HepG2 (cell line): ENCODE results near the gene CACNA1G. TPM values are rescaled to one million over a fixed set of nuclear protein-coding genes. Genes with fewer than 3 reads are reported as not detected.
A peak's percentile ranks its signal among the peaks of the same experiment; 100 is the strongest.

Source experiments
- ADNP ChIP-seq: sonication (generic); formaldehyde crosslinking; IDR thresholded peaks from 2 replicates; pipeline ENCODE4 v1.4.0; 2020; ENCODE audit warnings: missing genetic modification reagents
- ARNT ChIP-seq: fragments of 450-650 bp; IDR thresholded peaks from 2 replicates; pipeline ENCODE4 v1.6.1; 2017
- ASH2L ChIP-seq: fragments of 300-600, 200-600 bp; sonication (generic); IDR thresholded peaks from 2 replicates; pipeline ENCODE4 v1.7.0; 2017; ENCODE audit warnings: low read depth, mild to moderate bottlenecking, moderate library complexity, mixed read lengths, low read length; ENCODE audit not compliant: insufficient read length
- FOSL2 ChIP-seq: sonication (generic); formaldehyde crosslinking; IDR thresholded peaks from 2 replicates; pipeline ENCODE4 v1.4.0; 2020; ENCODE audit warnings: missing genetic modification reagents
- HMG20B ChIP-seq: conservative IDR thresholded peaks from 2 replicates; pipeline ENCODE4 v1.6.1; 2016; ENCODE audit warnings: missing genetic modification reagents, missing compliant biosample characterization
- ISX ChIP-seq: sonication (generic); formaldehyde crosslinking; conservative IDR thresholded peaks from 2 replicates; pipeline ENCODE4 v1.5.0; 2020; ENCODE audit warnings: missing genetic modification reagents
- KAT8 ChIP-seq: IDR thresholded peaks from 2 replicates; pipeline ENCODE4 v1.6.1; 2016; ENCODE audit warnings: missing genetic modification reagents, missing compliant biosample characterization
- MATR3 ChIP-seq: sonication (generic); formaldehyde crosslinking; IDR thresholded peaks from 2 replicates; pipeline ENCODE4 v1.4.0; 2020; ENCODE audit warnings: missing genetic modification reagents
- MED1 ChIP-seq: sonication (generic); formaldehyde crosslinking; IDR thresholded peaks from 2 replicates; pipeline ENCODE4 v1.4.0; 2020; ENCODE audit warnings: missing genetic modification reagents
- NFKB2 ChIP-seq: sonication (generic); formaldehyde crosslinking; IDR thresholded peaks from 2 replicates; pipeline ENCODE4 v1.4.0; 2020; ENCODE audit warnings: missing genetic modification reagents, borderline replicate concordance
- PHF21A ChIP-seq: sonication (generic); formaldehyde crosslinking; IDR thresholded peaks from 2 replicates; pipeline ENCODE4 v1.5.0; 2020; ENCODE audit warnings: mild to moderate bottlenecking, missing genetic modification reagents
- RFX1 ChIP-seq: fragments of 450-650 bp; IDR thresholded peaks from 2 replicates; pipeline ENCODE4 v1.6.1; 2017
- SMARCC2 ChIP-seq: fragments of 450-650 bp; IDR thresholded peaks from 2 replicates; pipeline ENCODE4 v1.6.1; 2017; ENCODE audit warnings: antibody characterized with exemption, mild to moderate bottlenecking
- SRSF4 ChIP-seq: fragments of 200-400 bp; formaldehyde crosslinking; IDR thresholded peaks from one replicate; pipeline ENCODE4 v1.6.1; 2018; ENCODE audit warnings: mild to moderate bottlenecking, low read depth, low read length, moderate library complexity; ENCODE audit not compliant: poor library complexity, severe bottlenecking
- TCF7L2 ChIP-seq: IDR thresholded peaks from 2 replicates; pipeline ENCODE4 v1.6.1; 2011; ENCODE audit warnings: mild to moderate bottlenecking, low read depth, low read length, moderate library complexity
- THAP11 ChIP-seq: IDR thresholded peaks from 2 replicates; pipeline ENCODE4 v1.6.1; 2016; ENCODE audit warnings: missing biosample characterization, missing genetic modification reagents
- ZFP90 ChIP-seq: sonication (generic); formaldehyde crosslinking; IDR thresholded peaks from 2 replicates; pipeline ENCODE4 v1.8.0; 2022; ENCODE audit warnings: missing genetic modification reagents, mild to moderate bottlenecking, inconsistent platforms, borderline replicate concordance
- ZKSCAN5 ChIP-seq: sonication (generic); formaldehyde crosslinking; IDR thresholded peaks from 2 replicates; pipeline ENCODE4 v1.5.1; 2020; ENCODE audit warnings: mild to moderate bottlenecking, missing genetic modification reagents
- ZNF138 ChIP-seq: sonication (generic); formaldehyde crosslinking; IDR thresholded peaks from 2 replicates; pipeline ENCODE4 v1.5.0; 2020; ENCODE audit warnings: mild to moderate bottlenecking, low read depth, missing genetic modification reagents
- ZNF557 ChIP-seq: sonication (generic); formaldehyde crosslinking; IDR thresholded peaks from 2 replicates; pipeline ENCODE4 v1.4.0; 2020; ENCODE audit warnings: missing genetic modification reagents
- ZNF580 ChIP-seq: IDR thresholded peaks from 2 replicates; pipeline ENCODE4 v1.6.1; 2016; ENCODE audit warnings: low read depth, borderline replicate concordance
- ZNF710 ChIP-seq: sonication (generic); formaldehyde crosslinking; IDR thresholded peaks from 2 replicates; pipeline ENCODE4 v1.5.0; 2020; ENCODE audit warnings: mild to moderate bottlenecking, missing genetic modification reagents, borderline replicate concordance
- ZNF770 ChIP-seq: sonication (generic); formaldehyde crosslinking; IDR thresholded peaks from 2 replicates; pipeline ENCODE4 v1.5.0; 2020; ENCODE audit warnings: mild to moderate bottlenecking, missing genetic modification reagents
- ZSCAN20 ChIP-seq: sonication (generic); formaldehyde crosslinking; IDR thresholded peaks from 2 replicates; pipeline ENCODE4 v1.4.0; 2020; ENCODE audit warnings: missing genetic modification reagents, mild to moderate bottlenecking, borderline replicate concordance
- ZSCAN5A ChIP-seq: sonication (generic); formaldehyde crosslinking; IDR thresholded peaks from 2 replicates; pipeline ENCODE4 v1.8.0; 2022; ENCODE audit warnings: mild to moderate bottlenecking, missing genetic modification reagents, borderline replicate concordance
- polyA plus RNA-seq, 8 experiments: library from polyadenylated mRNA; depleted of rRNA in 3 of 8; stranded (reverse) in 7 of 8; unstranded in 1 of 8; fragments of >200 nt; fragmentation: Illumina TruSeq in 4 of 8; extraction: Trizol in 4 of 8; gene quantifications; 2 replicates each; pipeline versions ENCODE4 v1.2.1 to v1.2.3, GENCODE V29; 2011 to 2016; ENCODE audit warnings: low read depth in 4 of 8, missing spikeins in 1 of 8, mixed read lengths in 1 of 8; ENCODE audit not compliant: insufficient read depth in 1 of 8
- total RNA-seq, 5 experiments: library from RNA; depleted of rRNA; stranded (reverse); fragments of >200 nt; fragmentation: Illumina TruSeq; extraction: Trizol; gene quantifications; 2 replicates each; pipeline ENCODE4 v1.2.3, GENCODE V29; 2016; ENCODE audit warnings: low read depth in 1 of 5

CACNA1G gene
- total and polyA plus RNA-seq, 2 of the 13 experiments (the other 11 are each of a cell fraction or from before 2014, with no cell fraction given): 0.02 TPM; not detected in 1

GRCh38 chr17:50640686-50641351 lies 80.3 kb downstream of the CACNA1G start (continued):
- TF ChIP-seq ZNF557 (CRISPR knock-in tag) (no peak), TCF7L2 (no peak), PHF21A (CRISPR knock-in tag) (peak; percentile 55; the same call in 1 of the 2 replicates), ISX (no peak), SMARCC2 (no peak), HMG20B (no peak), RFX1 (no peak), NFKB2 (CRISPR knock-in tag) (no peak; the same call in 1 of the 2 replicates), SRSF4 (no peak), THAP11 (CRISPR knock-in tag) (peak; percentile 48; the same call in 1 of the 2 replicates), ZNF138 (CRISPR knock-in tag) (no peak), ZSCAN5A (CRISPR knock-in tag) (no peak), ZKSCAN5 (no peak), FOSL2 (CRISPR knock-in tag) (peak; percentile 82), ARNT (no peak), ZNF580 (no peak), ZNF710 (CRISPR knock-in tag) (peak; percentile 68; the same call in 1 of the 2 replicates), ZFP90 (0 out of 2 replicates have a peak, but pooled peaks have one; percentile 50), ZNF770 (CRISPR knock-in tag) (peak; percentile 75), MATR3 (CRISPR knock-in tag) (no peak), MED1 (CRISPR knock-in tag) (peak; percentile 86), ASH2L (no peak), ZSCAN20 (CRISPR knock-in tag) (no peak), KAT8 (CRISPR knock-in tag) (no peak), ADNP (CRISPR knock-in tag) (no peak)
